IMR-90 (cell line): Measurements from ENCODE around the gene SHLD1. TPM values are rescaled to one million over a fixed set of nuclear protein-coding genes. Genes with fewer than 3 reads are reported as not detected.

Source experiments
- ATAC-seq: fragments of 200-7000 bp; cut with Tn5 transposase; 2 replicates; pipeline ENCODE4 v1.9.1; 2020; ENCODE audit warnings: low read depth, mild to moderate bottlenecking, moderate library complexity
- BruUV-seq: library from RNA; stranded (reverse); fragments of 400-500 nt; replicated peaks from 2 replicates; lab custom pipeline; 2021; lab: Mats Ljungman, UMichigan
- CTCF ChIA-PET: fragments of 300-600 bp; formaldehyde crosslinking; extraction: SDS; loops from one replicate; lab custom pipeline; 2021; ENCODE audit warnings: antibody characterized with exemption; lab: Yijun Ruan, JAX
- POLR2A ChIA-PET: fragments of 300-600 bp; sonication (Branson Sonifier 250); formaldehyde crosslinking; loops from one replicate; lab custom pipeline; 2022; ENCODE audit warnings: antibody characterized with exemption; ENCODE audit not compliant: unreplicated experiment; lab: Charles Lee
- DNase-seq: peaks from one replicate; pipeline ENCODE4 v3.0.0; 2013
- H2AFZ ChIP-seq: replicated peaks from 2 replicates; pipeline ENCODE3; 2013; ENCODE audit warnings: low read length, mild to moderate bottlenecking; ENCODE audit not compliant: poor library complexity
- H2AK5ac ChIP-seq: 2 replicates; pipeline ENCODE4 v1.6.1; 2013; ENCODE audit warnings: low read depth, low read length, inconsistent platforms
- H2AK9ac ChIP-seq: replicated peaks from 2 replicates; pipeline ENCODE3; 2013; ENCODE audit warnings: mild to moderate bottlenecking, low read depth, low read length, moderate library complexity; ENCODE audit not compliant: poor library complexity
- H2BK120ac ChIP-seq: 2 replicates; pipeline ENCODE4 v1.6.1; 2013; ENCODE audit warnings: low read depth, low read length, inconsistent platforms
- H2BK15ac ChIP-seq: 3 replicates; pipeline ENCODE4 v1.6.1; 2013; ENCODE audit warnings: low read depth, low read length, inconsistent platforms
- H2BK20ac ChIP-seq: 2 replicates; pipeline ENCODE4 v1.6.1; 2013; ENCODE audit warnings: low read depth, mild to moderate bottlenecking, inconsistent platforms, low read length, moderate library complexity
- H2BK5ac ChIP-seq: 2 replicates; pipeline ENCODE4 v1.6.1; 2013; ENCODE audit warnings: mild to moderate bottlenecking, low read depth, low read length, inconsistent platforms; ENCODE audit not compliant: poor library complexity, severe bottlenecking
- H3K14ac ChIP-seq: replicated peaks from 2 replicates; pipeline ENCODE4 v1.6.1; 2013; ENCODE audit warnings: low read depth, low read length, inconsistent platforms
- H3K18ac ChIP-seq: 2 replicates; pipeline ENCODE4 v1.6.1; 2013; ENCODE audit warnings: low read depth, low read length, control low read depth
- H3K23ac ChIP-seq: 2 replicates; pipeline ENCODE4 v1.6.1; 2013; ENCODE audit warnings: low read depth, low read length, inconsistent platforms
- H3K27ac ChIP-seq: 2 replicates; pipeline ENCODE4 v1.5.1; 2013; ENCODE audit warnings: mild to moderate bottlenecking, control low read depth, low read length; ENCODE audit not compliant: insufficient read depth
- H3K27me3 ChIP-seq: 2 replicates; pipeline ENCODE4 v1.6.1; 2013; ENCODE audit warnings: low read length; ENCODE audit not compliant: control insufficient read depth, insufficient read depth
- H3K36me3 ChIP-seq: 2 replicates; pipeline ENCODE4 v1.6.1; 2013; ENCODE audit warnings: low read length, mixed read lengths; ENCODE audit not compliant: control insufficient read depth, insufficient read depth
- H3K4ac ChIP-seq: 2 replicates; pipeline ENCODE4 v1.6.1; 2013; ENCODE audit warnings: low read depth, low read length, inconsistent platforms
- H3K4me1 ChIP-seq: 2 replicates; pipeline ENCODE4 v1.6.1; 2013; ENCODE audit warnings: low read length, mixed read lengths; ENCODE audit not compliant: control insufficient read depth, insufficient read depth
- H3K4me2 ChIP-seq: 2 replicates; pipeline ENCODE4 v1.6.1; 2013; ENCODE audit warnings: low read depth, mild to moderate bottlenecking, control low read depth, low read length, moderate library complexity
- H3K4me3 ChIP-seq: 2 replicates; pipeline ENCODE4 v1.5.1; 2013; ENCODE audit warnings: low read depth, mild to moderate bottlenecking, control low read depth, low read length, moderate library complexity; ENCODE audit not compliant: insufficient read depth
- H3K56ac ChIP-seq: 2 replicates; pipeline ENCODE4 v1.6.1; 2013; ENCODE audit warnings: low read length, inconsistent platforms; ENCODE audit not compliant: insufficient read depth; ENCODE audit errors: extremely low read depth
- H3K79me1 ChIP-seq, 2 experiments: 2 replicates each; pipeline ENCODE4 v1.6.1; 2013; ENCODE audit warnings: low read length in 2 of 2, inconsistent platforms in 1 of 2, low read depth in 1 of 2
- H3K9ac ChIP-seq: 2 replicates; pipeline ENCODE4 v1.6.1; 2013; ENCODE audit warnings: low read depth, low read length, control low read depth
- H3K9me1 ChIP-seq: 2 replicates; pipeline ENCODE4 v1.6.1; 2013; ENCODE audit warnings: low read length, inconsistent platforms; ENCODE audit not compliant: insufficient read depth
- H3K9me3 ChIP-seq: 2 replicates; pipeline ENCODE4 v1.6.1; 2013; ENCODE audit warnings: low read length; ENCODE audit not compliant: control insufficient read depth, insufficient read depth
- H4K20me1 ChIP-seq: 2 replicates; pipeline ENCODE4 v1.6.1; 2013; ENCODE audit warnings: low read length, inconsistent platforms; ENCODE audit not compliant: insufficient read depth
- H4K5ac ChIP-seq: 2 replicates; pipeline ENCODE4 v1.6.1; 2013; ENCODE audit warnings: mild to moderate bottlenecking, low read depth, low read length, control low read depth
- H4K8ac ChIP-seq, 2 experiments: 2 replicates each; pipeline ENCODE4 v1.6.1; 2013; ENCODE audit warnings: low read depth in 2 of 2, low read length in 2 of 2, control low read depth in 1 of 2, inconsistent platforms in 1 of 2
- H4K91ac ChIP-seq: 2 replicates; pipeline ENCODE4 v1.6.1; 2013; ENCODE audit warnings: low read depth, low read length, inconsistent platforms; ENCODE audit not compliant: insufficient read depth
- BHLHE40 ChIP-seq: fragments of 150-350 bp; IDR thresholded peaks from 2 replicates; pipeline ENCODE4 v1.6.1; 2016; ENCODE audit warnings: mild to moderate bottlenecking, low read depth, low read length
- FOS ChIP-seq: fragments of 150-350 bp; IDR thresholded peaks from 2 replicates; pipeline ENCODE4 v1.6.1; 2016; ENCODE audit warnings: low read depth, low read length
- MXI1 ChIP-seq: IDR thresholded peaks from 2 replicates; pipeline ENCODE4 v1.6.1; 2012; ENCODE audit warnings: low read depth, mild to moderate bottlenecking, low read length, moderate library complexity, borderline replicate concordance
- WGBS, 2 experiments: methylation state at CpG; one replicate each; pipeline versions ENCODE4 v1.1.5 to v1.1.7; 2013; ENCODE audit warnings: missing lambda C conversion rate in 2 of 2; ENCODE audit not compliant: insufficient read length in 1 of 2; ENCODE audit errors: extremely low coverage in 2 of 2; 5-methylcytosine and 5-hydroxymethylcytosine counted together
- dilution Hi-C: fragments of 300-500 bp; cut with HindIII; formaldehyde crosslinking; loops from one replicate; pipeline ENCODE4 v1.14.3; 2018; ENCODE audit warnings: low sequenced_read_pairs; ENCODE audit not compliant: unreplicated experiment
- in situ Hi-C: fragments of 300-500 bp; cut with MboI; formaldehyde crosslinking; loops from 3 replicates; pipeline ENCODE4 v1.14.3; 2019; ENCODE audit warnings: low sequenced_read_pairs, inconsistent platforms, mixed read lengths
- intact Hi-C: fragments of 100-400 bp; cut with micrococcal nuclease; formaldehyde crosslinking; loops from 2 replicates; pipeline ENCODE4 v1.10.0; 2022
- polyA plus RNA-seq, 3 experiments: library from polyadenylated mRNA; depleted of rRNA; stranded (reverse); fragments of >200 nt; gene quantifications; 2 replicates each; pipeline ENCODE4 v1.2.3, GENCODE V29; 2012; ENCODE audit warnings: low replicate concordance in 1 of 3
- total RNA-seq: library from RNA; depleted of rRNA; stranded (reverse); fragments of >200 nt; gene quantifications from 2 replicates; pipeline ENCODE4 v1.2.3, GENCODE V29; 2012

The SHLD1 gene
- total and polyA plus RNA-seq, 2 of the 4 experiments (the other 2 are of a cell fraction): 2.6 to 3.0 TPM

DNA sequence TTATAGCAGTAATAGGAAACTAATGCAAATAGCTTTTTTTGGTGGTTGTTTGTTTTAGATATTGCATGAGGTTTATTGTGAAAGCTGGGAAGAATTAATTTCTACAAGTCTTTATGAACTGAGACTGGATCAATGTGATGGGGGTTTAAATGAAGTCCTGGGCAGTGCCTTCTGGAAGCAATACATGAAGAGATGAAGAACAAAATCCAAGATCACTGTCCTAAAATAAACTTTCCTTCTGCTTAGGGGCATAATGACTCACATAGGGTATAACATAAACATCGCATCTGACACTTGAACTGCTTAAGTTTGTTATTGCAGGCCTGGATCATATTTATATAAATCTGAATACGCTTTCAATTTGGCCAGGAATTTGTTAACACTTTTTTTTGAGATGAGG is 20.9 kb upstream of the SHLD1 start:
- peak overlapping the region; percentile 79; the same call in 1 of the 2 replicates for H3K18ac ChIP-seq
- no peak overlapping the region for H2AK9ac ChIP-seq
- H2BK20ac ChIP-seq: no peak overlapping the region
- no peak overlapping the region; the same call in 1 of the 2 replicates for H3K56ac ChIP-seq
- peaks cover 4% of the 10 kb centered on the region; the same call in 1 of the 2 replicates for H3K9me1 ChIP-seq
- no peak overlapping the region; the same call in 1 of the 2 replicates for H3K4ac ChIP-seq
- intact Hi-C loops (no loop called here), in situ Hi-C loops (no loop called here), dilution Hi-C loops (no loop called here)
- no peak overlapping the region for H4K8ac ChIP-seq
- peaks cover 13% of the 10 kb centered on the region; the same call in 1 of the 2 replicates for H3K4me1 ChIP-seq
- BruUV-seq: no TSS peak
- WGBS, 2 experiments: no CpG with 5 or more reads among the region's 2 CpGs
- H3K36me3 ChIP-seq: no peaks in the 10 kb centered on the region
- H2AK5ac ChIP-seq: no peak overlapping the region
- H4K91ac ChIP-seq: no peak overlapping the region
- H4K5ac ChIP-seq: no peak overlapping the region
- H2AFZ ChIP-seq: no peak overlapping the region
- no peak for TF ChIP-seq MXI1
- no peak for TF ChIP-seq BHLHE40
- peak; percentile 75; the same call in 1 of the 2 replicates for TF ChIP-seq FOS
- ATAC-seq (peak; percentile 79), DNase-seq (peak; percentile 81)
- no peaks in the 10 kb centered on the region for H3K79me1 ChIP-seq
- no peaks in the 10 kb centered on the region for H4K20me1 ChIP-seq
- H3K4me3 ChIP-seq: no peak overlapping the region
- H3K14ac ChIP-seq: no peak overlapping the region
- peak overlapping the region; percentile 18; the same call in 1 of the 2 replicates for H3K4me2 ChIP-seq
- 0 out of 3 replicates have a peak overlapping the region, but pooled peaks have one; percentile 26 for H2BK15ac ChIP-seq
- H2BK120ac ChIP-seq: peak overlapping the region; percentile 86; the same call in 1 of the 2 replicates
- H2BK5ac ChIP-seq: peak overlapping the region; percentile 76
- ChIA-PET CTCF (no interaction called here), POLR2A (no interaction called here)
- no peak overlapping the region for H3K23ac ChIP-seq
- peaks cover 3% of the 10 kb centered on the region; the same call in 1 of the 2 replicates for H3K27me3 ChIP-seq
- peaks cover 3% of the 10 kb centered on the region; the same call in 1 of the 2 replicates for H3K9me3 ChIP-seq
- H3K27ac ChIP-seq: peak overlapping the region; percentile 81; the same call in 1 of the 2 replicates
- H3K9ac ChIP-seq: no peak overlapping the region
